HG02884 (cell line): ENCODE data around the gene CCNI.
"Not testable (repeated sequence)": the region's sequence is repeated elsewhere in the genome, so short reads cannot be mapped to it uniquely, and the experiment has no call there.

Experiments
- ATAC-seq: cut with Tn5 transposase; IDR thresholded peaks from one replicate; pipeline ENCODE4 v1.9.1; 2021; ENCODE audit warnings: mild to moderate bottlenecking, moderate library complexity; ENCODE audit not compliant: unreplicated experiment

Gene CCNI

DNA sequence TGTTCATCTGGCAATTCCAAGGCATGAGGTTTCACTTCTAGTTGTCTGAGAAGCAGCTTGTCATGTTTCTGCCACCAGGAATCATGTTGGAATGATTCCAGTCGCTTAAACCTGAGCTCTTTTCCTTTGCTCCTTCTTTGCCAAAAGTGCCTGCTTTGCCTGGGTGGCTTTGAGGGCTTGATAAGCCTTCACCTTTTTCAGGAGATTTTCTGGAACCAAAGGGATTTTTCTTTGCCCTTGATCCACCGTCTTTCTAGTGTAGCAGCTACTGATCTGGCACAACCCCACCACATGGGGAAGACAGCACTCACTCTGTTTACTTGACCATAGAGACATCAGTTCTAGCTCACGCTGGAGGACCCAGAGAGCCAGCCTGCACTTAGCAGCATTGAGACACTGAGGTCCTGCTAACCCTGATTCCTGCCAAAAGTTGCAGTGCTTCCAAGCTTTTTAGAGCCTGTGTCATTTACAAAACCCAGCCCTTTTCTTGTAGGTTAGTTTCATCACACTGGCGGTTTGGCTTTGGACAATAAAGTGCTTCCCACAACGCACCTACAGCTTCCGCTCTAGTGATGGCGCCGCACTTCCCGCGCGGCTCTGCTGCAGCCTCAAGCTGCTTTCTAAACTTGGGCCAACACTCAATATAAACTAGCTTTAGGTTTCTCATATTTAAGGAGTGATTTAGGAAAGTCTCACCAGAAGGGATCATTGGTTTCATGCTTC lies 7.3 kb upstream of the CCNI start:
- ATAC-seq = no peak

DNA sequence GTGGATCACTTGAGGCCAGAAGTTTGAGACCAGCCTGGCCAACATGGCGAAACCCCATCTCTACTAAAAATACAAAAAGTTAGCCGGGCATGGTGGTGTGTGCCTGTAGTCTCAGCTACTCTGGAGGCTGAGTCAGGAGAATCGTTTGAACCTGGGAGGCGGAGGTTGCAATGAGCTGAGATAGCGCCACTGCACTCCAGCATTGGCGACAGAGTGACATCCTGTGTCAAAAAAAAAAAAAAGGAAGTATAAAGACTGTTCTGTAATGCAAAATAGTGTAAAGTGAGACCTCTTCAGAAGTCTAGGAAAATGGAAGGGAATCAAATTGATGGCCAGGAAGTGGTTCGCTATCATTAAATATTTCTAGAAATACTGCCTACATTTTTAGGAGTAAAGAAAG lies 5.0 kb upstream of the CCNI start:
- ATAC-seq = not testable (repeated sequence)

DNA sequence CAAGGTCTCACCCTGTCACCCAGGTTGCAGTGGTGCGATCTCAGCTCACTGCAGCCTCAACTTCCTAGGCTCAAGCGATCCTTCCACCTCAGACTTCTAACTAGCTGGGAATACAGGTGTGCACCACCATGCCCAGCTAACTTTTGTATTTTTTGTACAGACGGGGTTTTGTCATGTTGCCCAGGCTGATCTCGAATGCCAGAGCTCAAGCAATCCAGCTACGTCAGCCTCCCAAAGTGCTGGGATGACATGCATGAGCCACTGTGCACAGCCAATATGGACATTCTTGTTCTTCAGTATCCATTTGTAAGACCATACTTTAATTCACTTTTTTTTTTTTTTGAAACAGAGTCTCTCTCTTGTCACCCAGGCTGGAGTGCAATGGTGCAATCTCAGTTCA lies 3.5 kb upstream of the CCNI start:
- ATAC-seq = no peak

DNA sequence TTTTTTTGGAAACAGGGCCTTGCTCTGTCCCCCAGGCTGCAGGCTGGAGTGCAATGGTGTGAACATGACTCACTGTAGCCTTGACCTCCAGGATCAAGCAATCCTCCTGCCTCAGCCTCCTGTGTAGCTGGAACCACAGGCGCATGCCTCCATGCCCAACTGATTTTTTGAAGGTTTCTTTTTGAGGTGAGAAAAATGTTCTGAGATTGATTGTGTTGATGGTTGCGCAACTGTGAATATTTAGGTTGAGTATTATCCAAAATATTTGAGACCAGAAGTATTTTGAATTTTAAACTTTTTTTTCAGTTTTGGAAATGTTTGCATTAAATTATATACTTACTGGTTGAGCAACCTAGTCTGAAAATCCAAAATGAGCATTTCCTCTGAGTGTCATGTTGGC lies 2.6 kb upstream of the CCNI start:
- ATAC-seq = no peak

- no peak for ATAC-seq
Observed at GRCh38 chr4:77076889-77077635, 1.3 kb upstream of the CCNI start.

DNA sequence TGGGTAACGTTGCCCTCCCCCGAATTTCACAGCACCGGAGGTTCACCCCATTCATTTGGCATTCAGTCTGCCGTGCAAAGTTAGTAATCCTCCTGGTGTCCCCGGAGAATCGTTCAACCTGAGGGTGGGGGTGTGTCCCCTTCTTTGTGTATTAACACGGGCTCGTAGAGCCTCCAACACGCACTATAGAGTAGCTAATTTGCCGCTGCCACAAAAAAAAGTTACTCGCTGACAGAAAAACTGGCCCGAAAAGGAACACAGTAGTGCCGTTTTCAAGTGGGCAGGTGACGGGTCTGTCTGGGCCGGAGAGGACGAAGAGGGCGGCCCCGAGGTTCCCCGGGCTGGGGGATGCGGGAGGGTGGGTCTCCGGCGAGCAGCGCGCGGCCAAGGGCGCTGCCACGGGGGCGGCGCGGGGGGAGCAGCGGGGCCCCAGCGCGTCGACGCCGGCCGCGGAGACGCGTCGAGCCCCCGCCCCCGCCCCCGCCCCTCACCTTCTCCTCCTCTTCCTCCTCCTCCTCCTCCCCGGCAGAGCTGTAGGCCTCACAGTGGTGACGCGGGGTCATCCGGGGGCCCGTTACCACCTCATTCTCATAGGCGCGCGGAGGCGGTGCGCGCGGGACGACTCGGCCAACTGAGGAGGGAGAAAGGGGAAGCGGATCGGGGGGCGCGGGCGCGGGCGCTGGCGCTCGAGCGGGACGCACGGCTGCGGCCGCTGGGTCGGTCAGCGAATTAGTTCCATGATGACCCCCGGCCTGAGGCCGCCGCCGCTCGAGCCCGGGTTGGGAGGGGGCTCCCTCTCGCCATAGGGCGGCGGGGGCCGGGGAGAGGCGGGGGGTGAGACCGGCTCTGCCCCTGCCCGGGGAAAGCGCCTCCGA lies 571 bp downstream of the CCNI start:
- ATAC-seq = peak; percentile 51

DNA sequence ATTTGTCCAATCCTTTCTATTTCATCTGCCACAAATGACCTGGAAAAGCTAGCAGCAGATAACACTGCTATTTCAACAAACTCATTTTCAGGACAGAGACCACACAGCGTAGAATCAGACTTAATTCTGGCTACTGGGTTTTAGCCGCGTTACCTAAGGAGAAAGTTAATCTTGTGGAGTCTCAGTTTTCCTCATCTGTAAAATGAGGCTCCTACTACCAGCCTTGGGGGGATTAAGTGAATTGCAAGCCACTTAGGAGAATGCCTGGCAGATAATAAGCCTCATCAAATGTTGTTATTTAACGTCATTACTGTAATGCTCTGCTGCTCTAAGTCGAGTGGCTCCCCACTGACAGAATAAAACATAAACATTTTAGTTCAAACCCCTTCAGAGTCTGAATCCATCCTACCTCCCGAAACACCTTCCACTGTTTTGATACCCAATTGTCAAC lies 1.4 kb downstream of the CCNI start:
- ATAC-seq = no peak

DNA sequence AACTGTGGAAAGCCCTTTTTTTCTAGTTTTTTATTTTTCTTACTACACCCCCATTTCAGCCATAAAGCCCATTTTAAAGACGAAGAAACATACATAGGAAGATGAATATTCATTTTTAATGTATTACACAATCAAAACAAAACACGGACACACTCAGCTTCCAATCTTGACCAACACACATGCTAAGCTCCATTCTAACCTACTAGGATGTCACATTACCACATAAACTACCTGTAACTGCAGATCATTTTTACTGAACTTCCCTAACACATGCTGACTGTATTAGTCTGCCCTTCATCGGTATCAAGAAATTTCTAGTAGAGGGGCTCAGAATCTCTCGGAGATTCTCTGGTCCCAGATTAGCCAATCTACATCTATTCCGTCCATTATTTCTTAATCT lies 1.8 kb downstream of the CCNI start:
- ATAC-seq = no peak

DNA sequence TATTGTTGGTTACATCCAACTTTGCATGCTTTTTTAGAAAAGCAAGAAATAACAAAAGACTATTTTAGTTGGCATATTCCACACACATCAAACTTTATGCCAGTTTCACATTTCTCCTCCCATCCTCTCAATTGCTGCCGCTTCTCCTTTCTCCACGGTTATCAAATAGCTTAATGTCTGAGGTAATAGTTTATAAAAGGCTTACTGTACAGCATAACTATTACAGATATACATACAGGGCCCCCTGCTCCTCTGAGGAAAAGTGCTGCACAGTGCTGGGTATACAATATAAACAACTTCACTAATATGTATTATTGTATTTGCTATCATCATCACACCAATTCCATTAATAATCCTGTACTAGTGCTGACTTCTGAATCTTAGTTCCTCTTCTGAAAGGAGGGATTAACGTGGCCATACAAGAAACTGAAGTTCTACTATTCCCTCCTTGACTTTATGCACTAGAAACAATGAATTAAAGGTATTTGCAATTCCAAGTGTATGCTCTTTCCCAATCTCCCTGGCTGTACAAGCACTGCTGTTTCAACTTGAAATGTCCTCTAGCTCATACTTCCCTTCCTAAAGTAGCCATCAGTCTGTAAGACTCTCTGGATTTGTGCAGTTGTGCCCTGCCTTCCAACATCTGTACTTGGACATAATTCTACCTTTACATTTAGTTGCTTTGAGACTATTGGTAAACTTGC lies 2.5 kb downstream of the CCNI start:
- no peak for ATAC-seq

DNA sequence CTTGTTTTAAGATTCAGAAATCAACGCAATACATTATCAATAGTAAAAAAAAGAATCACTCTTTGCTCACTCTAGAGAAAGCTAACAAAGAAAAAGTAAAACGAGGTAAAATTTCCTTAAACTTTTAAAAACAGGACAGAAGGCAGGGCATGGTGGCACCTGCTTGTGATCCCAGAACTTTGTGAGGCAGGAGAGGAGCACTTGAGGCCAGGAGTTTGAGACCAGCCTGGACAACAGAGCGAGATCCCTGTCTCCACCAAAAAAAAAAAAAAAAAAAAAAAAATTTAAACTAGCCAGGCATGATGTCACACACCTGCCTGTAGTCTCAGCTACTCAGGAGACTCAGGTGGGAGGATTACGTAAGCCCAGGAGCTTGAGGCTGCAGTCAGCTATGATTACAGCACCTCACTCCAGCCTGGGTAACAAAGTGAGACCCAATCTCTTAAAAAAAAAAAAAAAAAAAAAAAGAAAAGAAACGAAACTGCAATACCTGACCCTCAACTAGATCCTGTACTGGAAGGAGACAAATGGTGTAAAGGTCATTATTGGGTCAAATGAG lies 3.5 kb downstream of the CCNI start:
- ATAC-seq = no peak

GRCh38 chr4:77069514-77069913 lies 6.3 kb downstream of the CCNI start:
- ATAC-seq = not testable (repeated sequence)

- no peak for ATAC-seq
Observed at GRCh38 chr4:77065382-77065781, 10.4 kb downstream of the CCNI start.

DNA sequence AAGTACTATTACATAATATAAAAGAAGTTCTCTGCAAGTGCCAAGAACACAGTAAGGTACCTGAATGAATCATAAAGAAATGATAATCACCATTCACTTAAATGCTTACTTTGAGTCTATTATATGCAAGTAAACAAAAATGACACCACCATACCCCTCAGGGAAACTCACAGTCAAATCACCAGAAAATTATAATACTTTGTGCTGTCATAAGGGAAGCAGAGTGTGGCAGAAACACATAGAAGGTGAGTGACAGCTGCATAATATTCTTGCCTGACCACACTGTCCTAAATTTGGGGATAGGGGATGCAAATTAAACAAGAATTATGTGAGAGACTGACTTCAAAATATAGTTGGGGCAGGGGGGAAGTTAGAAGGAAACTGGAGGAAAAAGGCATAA lies 12.9 kb downstream of the CCNI start:
- no peak for ATAC-seq

DNA sequence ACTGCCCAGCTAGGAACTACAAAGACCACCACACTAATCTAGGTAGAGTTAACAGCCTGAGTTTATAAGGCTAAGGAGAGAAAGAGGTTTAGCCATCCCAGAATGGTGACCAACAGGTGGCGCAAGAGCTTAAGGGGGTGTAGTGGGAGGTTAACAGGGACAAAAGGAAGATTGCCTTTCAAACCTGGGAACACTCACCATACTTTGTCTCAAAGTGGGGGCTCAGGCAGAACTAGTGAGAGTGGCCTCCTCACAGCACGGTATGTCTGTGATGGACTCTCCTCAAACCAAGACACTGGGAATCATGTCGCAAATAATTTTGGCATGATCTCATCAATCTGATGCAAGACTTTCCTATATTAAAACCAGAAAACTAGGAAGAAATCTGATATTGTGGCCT lies 23.4 kb downstream of the CCNI start:
- no peak for ATAC-seq

DNA sequence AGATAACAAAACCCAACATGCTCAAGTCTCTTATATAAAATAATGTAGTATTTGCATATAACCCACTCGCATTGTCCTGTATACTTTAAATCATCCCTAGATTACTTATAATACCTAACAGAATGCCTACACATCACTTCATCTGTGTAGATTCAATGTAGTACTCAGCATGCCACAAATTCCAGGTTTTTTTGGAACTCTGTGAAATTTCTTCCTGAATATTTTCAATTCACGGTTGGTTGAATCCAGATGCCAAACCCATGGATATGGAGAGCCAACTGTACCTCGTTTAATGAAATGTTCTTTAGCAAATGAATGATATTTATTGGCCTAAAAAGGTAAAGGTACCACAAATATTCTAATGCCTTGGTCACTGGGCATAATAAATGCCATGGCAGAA lies 24.8 kb downstream of the CCNI start:
- ATAC-seq = no peak

DNA sequence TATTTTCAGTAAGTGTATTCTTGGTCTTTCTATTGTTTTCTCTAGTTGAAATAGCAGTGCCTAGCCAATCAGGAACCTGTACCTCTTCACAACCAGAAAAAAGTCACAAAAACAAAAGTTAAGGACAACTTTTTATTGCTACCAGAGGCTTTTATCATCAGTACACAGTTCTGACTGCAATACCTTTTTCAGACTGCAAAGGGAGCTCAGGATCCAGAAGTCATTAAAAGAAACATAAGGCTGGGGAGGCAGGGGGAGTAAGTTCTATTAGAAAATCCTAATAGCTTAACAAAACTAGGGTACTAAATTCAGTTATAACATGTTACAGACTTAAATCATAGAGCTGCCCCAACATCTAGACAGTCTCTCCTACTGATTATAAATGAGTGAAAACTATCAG lies 28.8 kb downstream of the CCNI start:
- no peak for ATAC-seq

- ATAC-seq = no peak
Observed at GRCh38 chr4:77045490-77045889, 30.3 kb downstream of the CCNI start.

DNA sequence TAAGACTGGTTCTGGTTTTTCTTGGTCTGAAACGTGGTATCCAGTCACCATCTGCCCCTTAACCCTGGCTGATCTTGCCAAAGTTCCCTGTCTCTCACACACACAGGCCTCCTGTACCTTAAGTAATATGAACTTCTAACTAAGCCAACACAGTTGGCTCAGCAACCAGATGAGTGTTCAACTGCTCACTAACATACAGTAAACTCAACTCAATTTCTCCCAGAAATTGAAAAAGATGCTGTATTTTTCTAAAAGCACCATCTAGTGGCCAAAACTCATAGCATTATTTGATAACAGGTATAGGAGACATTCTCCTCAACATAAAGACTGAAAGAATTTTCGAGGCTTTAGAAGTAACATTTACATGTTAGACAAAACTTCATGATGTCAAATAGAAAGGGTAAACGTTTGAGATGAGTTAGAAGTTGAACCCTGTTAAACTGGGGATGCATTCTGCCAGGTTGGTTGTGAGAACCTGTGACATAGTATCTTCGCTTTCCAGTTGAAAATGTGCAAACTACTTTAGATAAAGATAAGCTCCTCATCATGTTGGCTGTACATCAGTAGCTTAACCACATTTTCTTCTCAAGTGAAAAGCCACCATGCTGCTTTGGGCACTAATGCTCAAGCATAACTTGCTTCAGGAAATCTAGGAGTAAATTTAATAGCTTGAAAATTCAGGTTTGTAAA lies 31.2 kb downstream of the CCNI start:
- no peak for ATAC-seq

DNA sequence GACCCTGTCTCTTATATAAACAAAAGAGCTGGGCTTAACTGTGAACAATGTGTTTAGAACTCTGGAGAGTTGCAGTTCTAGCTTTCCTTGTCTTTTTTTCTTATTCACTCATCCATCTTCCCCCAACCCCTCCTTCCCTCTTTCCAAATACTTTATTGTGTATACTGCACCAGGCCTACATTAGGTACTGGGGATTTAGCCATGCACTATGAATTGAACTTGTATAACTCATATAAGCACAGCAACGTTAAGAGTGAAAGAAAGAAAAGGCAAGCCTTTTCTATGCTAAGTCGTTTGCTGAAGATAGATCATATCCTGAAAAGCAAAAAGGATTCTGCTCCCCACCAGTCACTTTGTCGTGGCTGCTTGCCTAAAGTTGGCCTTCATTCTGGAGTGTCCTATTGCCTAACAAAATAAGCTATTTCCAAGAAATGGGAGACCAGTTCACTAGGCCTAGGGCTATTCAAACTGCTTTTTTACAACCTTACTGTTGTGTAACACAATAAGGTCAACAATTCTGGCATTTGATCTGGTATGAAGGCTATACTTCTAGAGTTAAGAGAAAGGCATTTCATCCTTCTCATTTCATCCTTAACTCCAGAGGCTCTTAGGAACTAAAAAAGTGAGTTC lies 32.2 kb downstream of the CCNI start:
- no peak for ATAC-seq
